ENCODE results near the gene LCN2. TPM values are rescaled to one million over a fixed set of nuclear protein-coding genes. Genes with fewer than 3 reads are reported as not detected.

LCN2 gene
- total and polyA plus RNA-seq, 10 of the 15 experiments (the other 5 are each of a cell fraction or from before 2014, with no cell fraction given), result not detected

GRCh38 chr9:128169925-128170324 lies 20.7 kb downstream of the LCN2 start:
- DNase-seq (ENCODE audit: low read depth, low spot score), result no peak
- Histone ChIP-seq H3K4me3 (no peak overlapping the region), H4K20me1 (ENCODE audit: control insufficient read depth, insufficient read depth) (no peaks in the 10 kb centered on the region), H3K4me2 (ENCODE audit: control insufficient read depth, insufficient read depth) (no peak overlapping the region), H3K36me3 (ENCODE audit: control insufficient read depth in 2 of 2, insufficient read depth in 2 of 2, low read length in 1 of 2) (peaks cover 10 to 13% of the 10 kb centered on the region in 2 experiments; a peak in 3 of 4 replicates), H3K27ac (ENCODE audit: control insufficient read depth, insufficient read depth) (no peak overlapping the region), H3K9me3 (replicated peaks; ENCODE audit: control insufficient read depth, insufficient read depth, low read length) (no peaks in the 10 kb centered on the region), H3K9ac (ENCODE audit: control insufficient read depth, insufficient read depth, low read length) (no peak overlapping the region), H3K27me3 (replicated peaks in 1 of 2; ENCODE audit: control insufficient read depth in 2 of 2, insufficient read depth in 2 of 2, low read length in 1 of 2) (no peaks in the 10 kb centered on the region), H3K4me1 (ENCODE audit: control insufficient read depth, insufficient read depth, low read length) (no peaks in the 10 kb centered on the region), H2AFZ (ENCODE audit: control insufficient read depth, low read depth, low read length) (no peak overlapping the region), H3K79me2 (ENCODE audit: control insufficient read depth, insufficient read depth, low read length) (no peaks in the 10 kb centered on the region)
- ChIA-PET RAD21 (ENCODE audit: unreplicated experiment) (no interaction called here), SMC1A (ENCODE audit: uncharacterized antibody, unreplicated experiment) (no interaction called here), CTCF (no interaction called here), POLR2A (interaction anchor here (0.6 to 1.2 kb wide), 3 partner anchors 10 to 191 kb away, joined by 3 to 5 read pairs (median 4); partner anchors contain the start of gene BBLN)
- no peak for FAIRE-seq
- intact Hi-C loops (cut with micrococcal nuclease; ENCODE audit: unreplicated experiment), result no loop called here
- 100% methylated on average over 8 of the region's 8 CpGs for WGBS (ENCODE audit: insufficient coverage, insufficient replicate concordance, low lambda C conversion rate, missing lambda C conversion rate)
- no peak for ATAC-seq
- no TSS peak for BruUV-seq (replicated peaks)
- in situ Hi-C loops (cut with MboI), result no loop called here
- TF ChIP-seq NR2F1 (conservative IDR thresholded peaks at IDR 0.05), result no peak
- TF ChIP-seq MEF2A (IDR thresholded peaks at IDR 0.05; ENCODE audit: insufficient read depth, low read depth, low read length), result no peak
- TF ChIP-seq NBN (IDR thresholded peaks at IDR 0.05), result no peak
- no peak for TF ChIP-seq CHD2 (IDR thresholded peaks at IDR 0.05; ENCODE audit: borderline replicate concordance, low read depth, low read length)
- no peak for TF ChIP-seq NFIC (IDR thresholded peaks at IDR 0.05; ENCODE audit: low read depth, low read length)
- TF ChIP-seq SMAD5 (IDR thresholded peaks at IDR 0.05; ENCODE audit: low read depth), result no peak
- no peak for TF ChIP-seq PAX5 (IDR thresholded peaks at IDR 0.05; ENCODE audit: borderline replicate concordance, low read depth, low read length)
- no peak for TF ChIP-seq SIX5 (IDR thresholded peaks at IDR 0.05; ENCODE audit: low read depth, low read length, severe bottlenecking)
- no peak for TF ChIP-seq NFYB (IDR thresholded peaks at IDR 0.05; ENCODE audit: insufficient read depth, low read depth, low read length)
- no peak for TF ChIP-seq SUZ12 (IDR thresholded peaks at IDR 0.05; ENCODE audit: unreplicated experiment)
- no peak for TF ChIP-seq ASH2L (IDR thresholded peaks at IDR 0.05; ENCODE audit: borderline replicate concordance, low read depth)
- TF ChIP-seq BHLHE40 (IDR thresholded peaks at IDR 0.05; ENCODE audit: borderline replicate concordance in 1 of 2, low read depth in 2 of 2, low read length in 1 of 2), result no peak
- TF ChIP-seq CREB1 (IDR thresholded peaks at IDR 0.05; ENCODE audit: low read depth), result no peak
- no peak for TF ChIP-seq IRF4 (IDR thresholded peaks at IDR 0.05; ENCODE audit: low read depth, low read length)
- TF ChIP-seq MYC (IDR thresholded peaks at IDR 0.05; ENCODE audit: insufficient read depth, insufficient read length, insufficient replicate concordance, low read length, severe bottlenecking), result no peak
- TF ChIP-seq CBFB (IDR thresholded peaks at IDR 0.05; ENCODE audit: low read depth), result no peak
- TF ChIP-seq SMARCA5 (IDR thresholded peaks at IDR 0.05), result no peak

All from GM12878 (cell line).